CD14-positive monocyte (primary cell): ENCODE data around the gene FAM13C. TPM values are rescaled to one million over a fixed set of nuclear protein-coding genes. Genes with fewer than 3 reads are reported as not detected.

Source experiments
- DNase-seq, 3 donors: peaks; one replicate each; pipeline ENCODE4 v3.0.0-alpha.2; 2011 to 2022
- H2AFZ ChIP-seq: 2 replicates; pipeline ENCODE4 v1.6.0; 2012; ENCODE audit warnings: mild to moderate bottlenecking, low read depth, low read length, inconsistent platforms; ENCODE audit not compliant: insufficient read depth, poor library complexity, severe bottlenecking
- H3K27ac ChIP-seq, 2 donors: 1 replicate in 1 of 2; 2 replicates in 1 of 2; pipeline ENCODE4 v1.5.1; 2012 to 2013; ENCODE audit warnings: low read length in 2 of 2, control low read depth in 1 of 2, inconsistent platforms in 1 of 2, low read depth in 1 of 2, mild to moderate bottlenecking in 1 of 2
- H3K27me3 ChIP-seq, 2 donors: one replicate each; pipeline versions ENCODE4 v1.6.0 to v1.6.1; 2011 to 2013; ENCODE audit warnings: low read length in 2 of 2; ENCODE audit not compliant: control insufficient read depth in 2 of 2, insufficient read depth in 2 of 2
- H3K36me3 ChIP-seq, 2 donors: replicated peaks in 1 of 2; 1 replicate in 1 of 2; 2 replicates in 1 of 2; pipeline versions ENCODE4 v1.5.1 to v1.6.1; 2012 to 2013; ENCODE audit warnings: low read length in 2 of 2, control low read depth in 1 of 2, inconsistent platforms in 1 of 2, mild to moderate bottlenecking in 1 of 2; ENCODE audit not compliant: insufficient read depth in 2 of 2, control insufficient read depth in 1 of 2
- H3K4me1 ChIP-seq, 2 donors: 1 replicate in 1 of 2; 2 replicates in 1 of 2; pipeline versions ENCODE4 v1.5.1 to v1.6.1; 2012 to 2013; ENCODE audit warnings: low read length in 2 of 2, control low read depth in 1 of 2, inconsistent platforms in 1 of 2, mild to moderate bottlenecking in 1 of 2, moderate library complexity in 1 of 2; ENCODE audit not compliant: insufficient read depth in 2 of 2, control insufficient read depth in 1 of 2
- H3K4me2 ChIP-seq: replicated peaks from 2 replicates; pipeline ENCODE3; 2012; ENCODE audit warnings: low read length, moderate library complexity, mild to moderate bottlenecking; ENCODE audit not compliant: poor library complexity, severe bottlenecking; ENCODE audit errors: extremely low read depth
- H3K4me3 ChIP-seq, 3 experiments: fragments of 200-600 bp in 1 of 3; sonication (generic) in 1 of 3; replicated peaks in 1 of 3; 1 replicate in 2 of 3; 2 replicates in 1 of 3; pipeline ENCODE4 v1.5.1; 2011 to 2013; ENCODE audit warnings: low read length in 3 of 3, mild to moderate bottlenecking in 3 of 3, control low read depth in 2 of 3, low read depth in 2 of 3, inconsistent platforms in 1 of 3, moderate library complexity in 1 of 3
- H3K79me2 ChIP-seq: 2 replicates; pipeline ENCODE4 v1.6.0; 2012; ENCODE audit warnings: mild to moderate bottlenecking, control low read depth, inconsistent platforms, low read length, moderate library complexity; ENCODE audit not compliant: insufficient read depth
- H3K9ac ChIP-seq: 2 replicates; pipeline ENCODE4 v1.6.0; 2017; ENCODE audit warnings: low read length, mild to moderate bottlenecking; ENCODE audit not compliant: insufficient read depth, poor library complexity, severe bottlenecking
- H3K9me3 ChIP-seq, 2 donors: replicated peaks in 1 of 2; 1 replicate in 1 of 2; 2 replicates in 1 of 2; pipeline versions ENCODE4 v1.5.1 to v1.6.1; 2012 to 2013; ENCODE audit warnings: low read length in 2 of 2, control low read depth in 1 of 2; ENCODE audit not compliant: control insufficient read depth in 1 of 2, insufficient read depth in 1 of 2
- H4K20me1 ChIP-seq: 2 replicates; pipeline ENCODE4 v1.6.0; 2012; ENCODE audit warnings: mild to moderate bottlenecking, low read length, control low read depth, moderate library complexity; ENCODE audit not compliant: insufficient read depth
- H3K27ac Mint-ChIP-seq, 7 donors: one replicate each; pipeline ENCODE4 v1.8.0; 2020; ENCODE audit warnings: mild to moderate bottlenecking in 7 of 7, mixed read lengths in 7 of 7, moderate library complexity in 6 of 7, inconsistent platforms in 2 of 7
- H3K27me3 Mint-ChIP-seq, 3 donors: one replicate each; pipeline ENCODE4 v1.8.0; 2021 to 2022; ENCODE audit warnings: low read depth in 3 of 3, mild to moderate bottlenecking in 3 of 3, mixed read lengths in 3 of 3, moderate library complexity in 3 of 3, inconsistent platforms in 1 of 3
- H3K36me3 Mint-ChIP-seq, 2 donors: one replicate each; pipeline ENCODE4 v1.8.0; 2020; ENCODE audit warnings: mixed read lengths in 2 of 2, inconsistent platforms in 1 of 2, mild to moderate bottlenecking in 1 of 2
- H3K4me1 Mint-ChIP-seq: one replicate; pipeline ENCODE4 v1.8.0; 2020; ENCODE audit warnings: mild to moderate bottlenecking, mixed read lengths
- H3K4me3 Mint-ChIP-seq, 2 donors: one replicate each; pipeline ENCODE4 v1.8.0; 2020; ENCODE audit warnings: mild to moderate bottlenecking in 2 of 2, mixed read lengths in 2 of 2, moderate library complexity in 1 of 2
- H3K9me3 Mint-ChIP-seq, 7 donors: one replicate each; pipeline ENCODE4 v1.8.0; 2020 to 2022; ENCODE audit warnings: mixed read lengths in 7 of 7, mild to moderate bottlenecking in 6 of 7, moderate library complexity in 6 of 7, inconsistent platforms in 2 of 7
- WGBS: methylation state at CpG from one replicate; pipeline ENCODE4 v1.1.5; 2013; ENCODE audit warnings: missing lambda C conversion rate; ENCODE audit not compliant: insufficient coverage; 5-methylcytosine and 5-hydroxymethylcytosine counted together
- intact Hi-C, 2 donors: fragments of 100-400 bp; cut with micrococcal nuclease; formaldehyde crosslinking; loops; one replicate each; pipeline versions ENCODE4 v1.15.0 to v1.15.1; 2023
- polyA plus RNA-seq, 3 donors: library from polyadenylated mRNA; depleted of rRNA in 1 of 3; unstranded in 2 of 3; stranded (reverse) in 1 of 3; fragments of 300-500 nt in 2 of 3; fragments of >200 nt in 1 of 3; fragmentation: Illumina TruSeq in 2 of 3; gene quantifications; 1 replicate in 2 of 3; 2 replicates in 1 of 3; pipeline ENCODE4 v1.2.3, GENCODE V29; 2012 to 2021
- TF ChIP-seq, protein P1 (sequence below): fragments of 200-600 bp; IDR thresholded peaks from one replicate; pipeline ENCODE4 v1.8.0; 2022; ENCODE audit warnings: antibody characterized with exemption, mild to moderate bottlenecking

Gene FAM13C
- polyA plus RNA-seq, 3 donors, result not detected

GRCh38 chr10:59206204-59206720, 156.1 kb downstream of the FAM13C start:
- Mint-ChIP-seq H3K36me3 (no peaks in the 10 kb centered on the region), H3K9me3 (peaks cover 7 to 13% (median 7%) of the 10 kb centered on the region in 7 donors), H3K4me1 (no peaks in the 10 kb centered on the region), H3K27ac (no peak overlapping the region), H3K27me3 (peaks cover 0 to 4% (median 1%) of the 10 kb centered on the region in 3 donors), H3K4me3 (no peak overlapping the region)
- Histone ChIP-seq H3K27ac (no peak overlapping the region), H3K9ac (no peak overlapping the region), H3K9me3 (peaks cover 0 to 7% of the 10 kb centered on the region in 2 donors), H3K27me3 (no peaks in the 10 kb centered on the region), H3K4me2 (no peak overlapping the region), H4K20me1 (no peaks in the 10 kb centered on the region), H2AFZ (no peak overlapping the region), H3K79me2 (no peaks in the 10 kb centered on the region), H3K4me1 (no peaks in the 10 kb centered on the region), H3K36me3 (no peaks in the 10 kb centered on the region), H3K4me3 (no peak overlapping the region)
- no peak for DNase-seq
- intact Hi-C loops, result no loop called here
- WGBS, result 100% methylated on average over 1 of the region's 5 CpGs
- TF ChIP-seq, protein P1, sequence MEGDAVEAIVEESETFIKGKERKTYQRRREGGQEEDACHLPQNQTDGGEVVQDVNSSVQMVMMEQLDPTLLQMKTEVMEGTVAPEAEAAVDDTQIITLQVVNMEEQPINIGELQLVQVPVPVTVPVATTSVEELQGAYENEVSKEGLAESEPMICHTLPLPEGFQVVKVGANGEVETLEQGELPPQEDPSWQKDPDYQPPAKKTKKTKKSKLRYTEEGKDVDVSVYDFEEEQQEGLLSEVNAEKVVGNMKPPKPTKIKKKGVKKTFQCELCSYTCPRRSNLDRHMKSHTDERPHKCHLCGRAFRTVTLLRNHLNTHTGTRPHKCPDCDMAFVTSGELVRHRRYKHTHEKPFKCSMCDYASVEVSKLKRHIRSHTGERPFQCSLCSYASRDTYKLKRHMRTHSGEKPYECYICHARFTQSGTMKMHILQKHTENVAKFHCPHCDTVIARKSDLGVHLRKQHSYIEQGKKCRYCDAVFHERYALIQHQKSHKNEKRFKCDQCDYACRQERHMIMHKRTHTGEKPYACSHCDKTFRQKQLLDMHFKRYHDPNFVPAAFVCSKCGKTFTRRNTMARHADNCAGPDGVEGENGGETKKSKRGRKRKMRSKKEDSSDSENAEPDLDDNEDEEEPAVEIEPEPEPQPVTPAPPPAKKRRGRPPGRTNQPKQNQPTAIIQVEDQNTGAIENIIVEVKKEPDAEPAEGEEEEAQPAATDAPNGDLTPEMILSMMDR, result no peak

Other genes starting within 250 kb of the FAM13C start
- not detected for gene PHYHIPL, start 185.9 kb downstream of the FAM13C start, polyA plus RNA-seq